DMS153 treated with DMSO at 0.1 percent for 48 hours (cell line): ENCODE data around the gene STAMBP.
"Not testable (repeated sequence)": the region's sequence is repeated elsewhere in the genome, so short reads cannot be mapped to it uniquely, and the experiment has no call there.

ENCODE experiments used
- DNase-seq: peaks from one replicate; lab custom pipeline; 2025; ENCODE audit not compliant: unreplicated experiment; lab: John Stamatoyannopoulos, UW

STAMBP gene

GRCh38 chr2:73903949-73904613, 75.3 kb downstream of the STAMBP start:
- DNase-seq: not testable (repeated sequence)

- DNase-seq: no peak
Observed at GRCh38 chr2:73904952-73905351, 76.2 kb downstream of the STAMBP start.

GRCh38 chr2:73906847-73907505, 78.2 kb downstream of the STAMBP start:
- DNase-seq: no peak

GRCh38 chr2:73907840-73908452, 79.2 kb downstream of the STAMBP start:
- DNase-seq: peak; percentile 79

DNA sequence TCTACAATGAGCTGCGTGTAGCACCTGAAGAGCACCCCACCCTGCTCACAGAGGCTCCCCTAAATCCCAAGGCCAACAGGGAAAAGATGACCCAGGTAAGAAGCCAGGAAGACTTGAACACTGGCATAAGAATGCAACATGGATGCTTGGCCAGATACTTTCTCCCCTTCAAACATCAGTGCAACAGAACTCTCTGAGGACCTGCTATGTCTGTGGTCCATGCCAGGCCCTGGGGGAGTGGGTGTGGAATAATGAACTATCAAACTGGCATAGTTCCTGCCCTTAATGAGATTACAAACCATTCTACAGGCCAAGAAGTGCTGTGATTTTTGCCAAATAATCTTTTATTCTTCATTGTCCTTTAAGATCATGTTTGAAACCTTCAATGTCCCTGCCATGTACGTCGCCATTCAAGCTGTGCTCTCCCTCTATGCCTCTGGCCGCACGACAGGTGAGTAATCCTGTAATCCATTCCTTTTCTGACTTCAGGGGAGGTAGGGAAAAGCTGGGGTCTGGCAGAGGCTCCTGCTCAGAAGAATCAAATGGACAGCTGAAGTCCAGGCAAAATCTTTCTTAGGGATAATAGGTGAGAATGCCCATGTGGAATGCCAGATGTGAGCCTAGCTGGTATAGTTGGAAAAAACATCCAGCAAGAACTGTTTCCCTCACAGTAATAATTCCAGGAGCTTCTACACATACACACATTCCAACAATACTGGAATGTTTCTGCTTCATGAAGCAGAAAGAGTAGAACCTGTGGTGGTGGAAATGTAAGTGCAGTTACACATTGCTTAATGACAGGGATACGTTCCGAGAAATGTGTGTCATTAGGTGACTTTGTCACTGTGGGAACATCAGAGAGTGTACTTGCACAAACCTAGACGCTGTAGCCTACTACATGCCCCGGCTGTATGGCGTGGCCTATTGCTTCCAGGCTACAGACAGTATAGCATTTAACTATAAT, 80.2 kb downstream of the STAMBP start:
- no peak for DNase-seq

GRCh38 chr2:73910873-73911547, 82.2 kb downstream of the STAMBP start:
- DNase-seq: no peak

- DNase-seq: no peak
Observed at GRCh38 chr2:73911548-73912208, 82.9 kb downstream of the STAMBP start.

GRCh38 chr2:73913414-73914054, 84.8 kb downstream of the STAMBP start:
- no peak for DNase-seq

DNA sequence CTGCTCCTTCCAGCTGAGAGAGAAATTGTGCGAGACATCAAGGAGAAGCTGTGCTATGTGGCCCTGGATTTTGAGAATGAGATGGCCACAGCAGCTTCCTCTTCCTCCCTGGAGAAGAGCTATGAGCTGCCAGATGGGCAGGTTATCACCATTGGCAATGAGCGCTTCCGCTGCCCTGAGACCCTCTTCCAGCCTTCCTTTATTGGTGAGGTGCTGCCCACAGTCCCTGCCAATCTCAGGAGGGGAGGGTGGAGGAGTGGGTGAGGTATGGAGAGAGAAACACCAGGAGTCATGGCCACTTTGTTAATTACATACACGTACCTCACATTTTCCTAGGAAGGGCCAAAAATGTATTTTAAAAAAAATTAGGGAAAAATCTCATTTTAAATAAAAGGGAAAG, 85.9 kb downstream of the STAMBP start:
- no peak for DNase-seq

DNA sequence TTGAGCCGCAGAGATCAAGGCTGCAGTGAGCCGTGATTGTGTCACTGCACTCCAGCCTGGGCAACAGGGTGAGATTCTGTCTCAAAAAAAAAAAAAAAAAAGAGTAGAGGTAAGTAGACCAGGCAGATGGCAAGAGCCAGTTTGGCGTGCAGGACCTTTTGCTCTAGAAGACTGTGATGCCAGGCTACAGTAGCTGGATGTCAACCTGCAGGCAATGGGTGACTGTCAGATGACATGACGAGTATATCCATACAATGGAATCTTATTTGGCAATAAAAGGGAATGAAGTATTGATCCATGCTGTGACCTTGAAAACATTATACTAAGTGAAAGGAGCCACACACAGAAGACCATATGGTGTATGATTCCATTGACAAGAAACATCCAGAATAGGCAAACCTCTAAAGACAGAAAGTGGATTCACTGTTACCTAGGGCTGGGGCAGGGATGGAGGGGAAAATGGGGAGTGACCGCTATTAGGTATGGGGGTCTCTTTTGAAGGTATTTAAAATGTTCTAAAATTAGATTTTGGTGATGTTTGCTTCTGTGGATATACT, 86.8 kb downstream of the STAMBP start:
- no peak for DNase-seq

DNA sequence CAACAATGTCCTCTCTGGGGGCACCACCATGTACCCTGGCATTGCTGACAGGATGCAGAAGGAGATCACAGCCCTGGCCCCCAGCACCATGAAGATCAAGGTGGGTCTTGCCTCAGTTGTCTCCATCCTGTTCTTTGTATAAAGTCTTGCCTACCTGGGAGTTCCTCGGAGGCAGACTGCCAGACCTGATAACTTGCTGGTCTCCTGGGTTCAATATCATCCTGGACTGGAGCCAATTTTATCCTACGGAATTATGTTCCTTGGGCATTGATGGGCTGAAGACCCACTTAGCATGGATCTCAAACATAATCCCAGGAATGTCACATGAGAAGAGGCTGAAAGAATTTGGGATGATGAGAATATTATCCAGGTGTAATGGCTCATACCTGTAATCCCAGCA, 87.9 kb downstream of the STAMBP start:
- DNase-seq: no peak

GRCh38 chr2:73917296-73917695, 88.5 kb downstream of the STAMBP start:
- DNase-seq: no peak

DNA sequence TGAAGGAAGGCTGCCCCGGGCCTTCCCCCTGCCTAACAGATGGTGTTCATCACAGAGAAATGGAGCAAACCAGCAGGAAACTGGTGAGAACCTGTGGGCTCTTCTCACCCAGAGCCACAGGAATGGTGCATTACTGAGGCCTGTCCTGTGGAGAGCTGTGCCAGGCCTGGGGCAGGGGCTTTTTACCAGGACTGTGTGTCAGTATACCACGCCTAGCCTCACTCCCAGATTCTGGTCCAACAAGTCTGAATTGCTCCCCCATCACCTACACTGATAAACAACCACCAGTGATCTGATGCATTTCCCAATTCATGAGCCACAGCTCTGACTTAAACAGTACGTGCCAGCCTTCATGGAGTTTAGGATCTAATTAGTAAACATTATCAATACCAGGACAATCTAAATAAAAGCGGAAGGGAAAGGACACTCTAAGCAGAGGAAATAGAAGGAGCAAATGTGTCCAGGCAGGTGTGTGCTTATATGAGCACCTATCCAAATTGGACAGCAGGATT, 89.0 kb downstream of the STAMBP start:
- no peak for DNase-seq

GRCh38 chr2:73918856-73919255, 90.1 kb downstream of the STAMBP start:
- DNase-seq: no peak

- DNase-seq: no peak
Observed at GRCh38 chr2:73919596-73920228, 91.0 kb downstream of the STAMBP start.

DNA sequence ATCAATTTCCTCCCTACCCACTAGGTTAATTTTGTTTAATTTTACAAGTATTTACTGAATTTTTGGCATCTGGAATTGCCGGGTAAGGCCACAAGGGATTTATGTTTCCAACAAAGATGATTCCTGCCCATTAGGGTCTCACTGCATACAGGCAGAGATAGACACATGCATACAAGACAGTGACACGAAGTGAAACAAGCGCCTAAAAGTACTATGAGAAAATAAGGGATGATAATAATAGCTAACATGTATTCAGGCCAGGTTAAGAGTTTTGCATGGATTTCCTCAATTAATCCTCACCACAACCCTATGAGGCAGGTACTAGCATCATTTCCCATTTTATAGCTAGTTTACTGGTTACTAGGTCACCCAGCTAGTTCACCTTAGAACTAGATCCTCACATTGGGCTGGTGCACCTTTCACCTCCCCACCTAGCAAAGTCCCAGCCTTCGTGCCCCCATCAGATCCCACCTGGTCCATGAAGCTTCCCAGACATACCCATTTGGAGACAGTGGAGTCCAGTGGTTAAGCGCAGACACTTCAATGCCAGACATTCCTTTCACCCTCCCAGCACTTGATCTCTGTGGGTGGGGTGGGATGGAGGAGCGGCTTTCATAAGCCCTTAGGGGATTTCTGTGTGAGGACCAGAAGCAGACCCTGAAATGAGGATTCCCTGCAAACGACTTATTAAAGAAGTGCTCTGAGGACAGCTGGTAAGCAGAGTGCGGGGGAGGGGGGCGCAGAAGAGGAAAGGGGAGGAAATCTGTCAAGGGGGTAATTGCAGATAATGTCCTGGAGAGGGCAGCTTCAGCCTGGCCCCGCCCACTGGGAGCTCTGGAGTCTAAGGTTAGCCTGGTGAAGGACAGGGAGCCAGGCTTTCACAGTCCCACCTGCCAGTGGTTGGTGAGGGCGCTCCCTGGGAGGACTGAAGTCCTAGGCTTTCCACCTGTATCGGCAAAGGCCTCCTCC, 92.1 kb downstream of the STAMBP start:
- DNase-seq: peak; percentile 11

DNA sequence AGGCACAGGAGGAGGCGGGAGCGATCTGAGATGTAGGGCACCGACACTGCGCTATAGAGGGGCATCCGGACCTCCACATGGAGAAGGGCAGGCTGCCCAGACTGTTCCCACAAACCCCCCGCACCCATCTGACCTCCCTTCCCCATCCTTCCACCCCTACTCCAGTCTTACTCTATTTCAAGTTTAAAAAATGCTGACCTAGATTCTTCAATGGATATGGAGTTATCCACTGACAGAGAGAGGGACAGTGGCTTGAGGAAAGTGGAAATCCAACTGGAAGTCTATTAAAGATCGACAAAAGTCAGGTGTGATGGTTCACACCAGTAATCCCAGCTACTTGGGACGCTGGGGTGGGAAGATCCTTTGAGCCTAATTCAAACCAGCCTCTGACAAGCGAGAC, 92.8 kb downstream of the STAMBP start:
- no peak for DNase-seq

GRCh38 chr2:73922681-73923080, 93.9 kb downstream of the STAMBP start:
- DNase-seq: no peak
